ENCODE measurements around the gene HSD17B8.

Gene HSD17B8

GRCh38 chr6:33165581-33166258 is 38.7 kb upstream of the HSD17B8 start:
- no peak for TF ChIP-seq REST (IDR thresholded peaks at IDR 0.05; ENCODE audit: insufficient replicate concordance, low read depth)
- no peak for TF ChIP-seq POLR2AphosphoS5 (IDR thresholded peaks at IDR 0.05; ENCODE audit: low read depth)
- TF ChIP-seq CTCF (IDR thresholded peaks at IDR 0.05; ENCODE audit: insufficient read depth, low read length): no peak
- TF ChIP-seq GABPA (IDR thresholded peaks at IDR 0.05; ENCODE audit: low read depth): no peak
- TF ChIP-seq SPI1 (IDR thresholded peaks at IDR 0.05; ENCODE audit: borderline replicate concordance, low read depth): no peak
- no peak overlapping the region for H3K27ac ChIP-seq (replicated peaks)
- no peak overlapping the region for H3K4me3 ChIP-seq (replicated peaks; ENCODE audit: insufficient read depth, low read length)
- DNase-seq (ENCODE audit: low read depth in 1 of 2, low spot score in 1 of 2): no peak
- no peaks in the 10 kb centered on the region for H3K27me3 ChIP-seq (ENCODE audit: insufficient read depth, poor library complexity, severe bottlenecking)

GRCh38 chr6:33166363-33166762 is 38.1 kb upstream of the HSD17B8 start:
- Histone ChIP-seq H3K27ac (replicated peaks) (no peak overlapping the region), H3K4me3 (replicated peaks; ENCODE audit: insufficient read depth, low read length) (no peak overlapping the region), H3K27me3 (ENCODE audit: insufficient read depth, poor library complexity, severe bottlenecking) (no peaks in the 10 kb centered on the region)
- no peak for TF ChIP-seq SPI1 (IDR thresholded peaks at IDR 0.05; ENCODE audit: borderline replicate concordance, low read depth)
- TF ChIP-seq POLR2AphosphoS5 (IDR thresholded peaks at IDR 0.05; ENCODE audit: low read depth): no peak
- TF ChIP-seq GABPA (IDR thresholded peaks at IDR 0.05; ENCODE audit: low read depth): no peak
- no peak for TF ChIP-seq CTCF (IDR thresholded peaks at IDR 0.05; ENCODE audit: insufficient read depth, low read length)
- no peak for TF ChIP-seq REST (IDR thresholded peaks at IDR 0.05; ENCODE audit: insufficient replicate concordance, low read depth)
- DNase-seq (ENCODE audit: low read depth in 1 of 2, low spot score in 1 of 2): no peak

GRCh38 chr6:33166811-33167210 is 37.6 kb upstream of the HSD17B8 start:
- Histone ChIP-seq H3K27me3 (ENCODE audit: insufficient read depth, poor library complexity, severe bottlenecking) (no peaks in the 10 kb centered on the region), H3K4me3 (replicated peaks; ENCODE audit: insufficient read depth, low read length) (no peak overlapping the region), H3K27ac (replicated peaks) (no peak overlapping the region)
- TF ChIP-seq REST (IDR thresholded peaks at IDR 0.05; ENCODE audit: insufficient replicate concordance, low read depth) (no peak), GABPA (IDR thresholded peaks at IDR 0.05; ENCODE audit: low read depth) (no peak), POLR2AphosphoS5 (IDR thresholded peaks at IDR 0.05; ENCODE audit: low read depth) (no peak), CTCF (IDR thresholded peaks at IDR 0.05; ENCODE audit: insufficient read depth, low read length) (no peak), SPI1 (IDR thresholded peaks at IDR 0.05; ENCODE audit: borderline replicate concordance, low read depth) (no peak)
- no peak for DNase-seq (ENCODE audit: low read depth in 1 of 2, low spot score in 1 of 2)
